Transverse colon (tissue), 4 donors: ENCODE measurements around the gene SEMA6B. TPM values are rescaled to one million over a fixed set of nuclear protein-coding genes. Genes with fewer than 3 reads are reported as not detected.

Source experiments
- DNase-seq: peaks from one replicate; pipeline ENCODE4 v3.0.0-alpha.2; 2019
- H3K27ac ChIP-seq, 4 donors: fragments of 200-600 bp; sonication (generic); 2 replicates each; pipeline ENCODE4 v1.5.1; 2016 to 2018; ENCODE audit warnings: inconsistent platforms in 4 of 4
- H3K27me3 ChIP-seq: fragments of 200-600 bp; sonication (generic); 2 replicates; pipeline ENCODE4 v1.5.1; 2017; ENCODE audit warnings: inconsistent platforms
- H3K36me3 ChIP-seq, 4 donors: fragments of 200-600 bp; sonication (generic); 2 replicates each; pipeline ENCODE4 v1.5.1; 2017 to 2019; ENCODE audit warnings: inconsistent platforms in 4 of 4
- H3K4me1 ChIP-seq, 4 donors: fragments of 200-600 bp; sonication (generic); 2 replicates each; pipeline ENCODE4 v1.5.1; 2017 to 2020; ENCODE audit warnings: inconsistent platforms in 4 of 4
- H3K4me3 ChIP-seq, 4 donors: fragments of 200-600 bp; sonication (generic); 1 replicate in 1 of 4; 2 replicates in 3 of 4; pipeline versions ENCODE4 v1.5.1 to v1.6.1; 2017 to 2019; ENCODE audit warnings: inconsistent platforms in 4 of 4
- H3K9me3 ChIP-seq, 2 donors: fragments of 200-600 bp; sonication (generic); 2 replicates each; pipeline ENCODE4 v1.5.1; 2017 to 2019; ENCODE audit warnings: inconsistent platforms in 2 of 2
- CTCF ChIP-seq, 5 experiments: fragments of 200-600 bp in 3 of 5; fragments of 450-650 bp in 2 of 5; sonication (generic) in 3 of 5; IDR thresholded peaks; 1 replicate in 2 of 5; 2 replicates in 3 of 5; pipeline ENCODE4 v1.5.1; 2016 to 2017; ENCODE audit warnings: antibody characterized with exemption in 5 of 5, inconsistent platforms in 3 of 5, mild to moderate bottlenecking in 2 of 5, moderate library complexity in 1 of 5
- EP300 ChIP-seq: sonication (generic); formaldehyde crosslinking; IDR thresholded peaks from one replicate; pipeline ENCODE4 v1.6.1; 2017; ENCODE audit warnings: antibody characterized with exemption, low read depth
- POLR2A ChIP-seq: fragments of 450-650 bp; IDR thresholded peaks from one replicate; pipeline ENCODE4 v1.6.1; 2016; ENCODE audit warnings: antibody characterized with exemption, mild to moderate bottlenecking, moderate library complexity
- POLR2AphosphoS5 ChIP-seq, 3 donors: sonication (generic); formaldehyde crosslinking; IDR thresholded peaks; one replicate each; pipeline ENCODE4 v1.6.1; 2016; ENCODE audit warnings: antibody characterized with exemption in 3 of 3
- WGBS, 2 donors: methylation state at CpG; one replicate each; pipeline ENCODE4 v1.1.5; 2018; ENCODE audit warnings: low coverage in 1 of 2; 5-methylcytosine and 5-hydroxymethylcytosine counted together
- in situ Hi-C, 4 donors: fragments of 200-750 bp; cut with MboI; loops; one replicate each; pipeline versions ENCODE4 v1.15.0 to v1.15.1; 2017; ENCODE audit warnings: low sequenced_read_pairs in 3 of 4, low pct_ligation_motif_present in 1 of 4, low pct_unique_long_range_greater_than_20kb in 1 of 4
- intact Hi-C: fragments of 100-400 bp; cut with DNase I; formaldehyde crosslinking; loops from one replicate; pipeline ENCODE4 v1.15.1; 2023; ENCODE audit warnings: low total_unique reads
- total RNA-seq, 4 donors: library from RNA; depleted of rRNA; stranded (reverse); fragments of >200 nt; gene quantifications; one replicate each; pipeline ENCODE4 v1.1.0, GENCODE V29; 2016

The SEMA6B gene
- total RNA-seq, 4 donors from 2014 or later: 1.00 to 4.1 (median 1.7) TPM

GRCh38 chr19:4498694-4499093 is 60.8 kb downstream of the SEMA6B start:
- 93% methylated on average over 12 of the region's 12 CpGs; no CpG with 5 or more reads in 1 of the 2 donors for WGBS, 2 donors
- TF ChIP-seq CTCF (IDR thresholded peaks at IDR 0.05) (no peak), POLR2A (no peak), POLR2AphosphoS5 (IDR thresholded peaks at IDR 0.05) (no peak), EP300 (no peak)
- Histone ChIP-seq H3K9me3 (no peaks in the 10 kb centered on the region), H3K4me3 (no peak overlapping the region), H3K4me1 (no peaks in the 10 kb centered on the region), H3K27ac (no peak overlapping the region), H3K36me3 (peaks cover 0 to 29% (median 3%) of the 10 kb centered on the region in 4 donors), H3K27me3 (no peaks in the 10 kb centered on the region)
- in situ Hi-C loops: no loop called here
- intact Hi-C loops: no loop called here
- no peak for DNase-seq

- peaks cover 0 to 34% (median 5%) of the 10 kb centered on the region in 4 donors for H3K36me3 ChIP-seq
Observed at GRCh38 chr19:4497770-4498389, 61.6 kb downstream of the SEMA6B start.

GRCh38 chr19:4496304-4496703 is 63.2 kb downstream of the SEMA6B start:
- H3K27me3 ChIP-seq: no peaks in the 10 kb centered on the region
- intact Hi-C loops: no loop called here
- peaks cover 0 to 40% (median 8%) of the 10 kb centered on the region in 4 donors for H3K36me3 ChIP-seq
- WGBS, 2 donors: 94% methylated on average over 17 of the region's 18 CpGs; no CpG with 5 or more reads in 1 of the 2 donors
- no peaks in the 10 kb centered on the region for H3K4me1 ChIP-seq
- DNase-seq: no peak
- in situ Hi-C loops: no loop called here
- no peak overlapping the region for H3K4me3 ChIP-seq
- no peaks in the 10 kb centered on the region for H3K9me3 ChIP-seq
- no peak overlapping the region for H3K27ac ChIP-seq
- TF ChIP-seq POLR2AphosphoS5 (IDR thresholded peaks at IDR 0.05): no peak
- TF ChIP-seq EP300: no peak
- TF ChIP-seq CTCF (IDR thresholded peaks at IDR 0.05): no peak

More at GRCh38 chr19:4497770-4498389, 61.6 kb downstream of the SEMA6B start:
- DNase-seq: no peak
- H3K27ac ChIP-seq: no peak overlapping the region
- H3K4me1 ChIP-seq: no peaks in the 10 kb centered on the region
- TF ChIP-seq CTCF (IDR thresholded peaks at IDR 0.05) (no peak), POLR2AphosphoS5 (IDR thresholded peaks at IDR 0.05) (no peak), POLR2A (no peak)
- H3K9me3 ChIP-seq: no peaks in the 10 kb centered on the region
- H3K27me3 ChIP-seq: no peaks in the 10 kb centered on the region
- intact Hi-C loops: no loop called here
- WGBS, 2 donors: 92% methylated on average over 25 of the region's 25 CpGs; no CpG with 5 or more reads in 1 of the 2 donors
- no peak overlapping the region for H3K4me3 ChIP-seq
- in situ Hi-C loops: no loop called here

GRCh38 chr19:4495471-4495870 is 64.0 kb downstream of the SEMA6B start:
- no peak overlapping the region for H3K27ac ChIP-seq
- intact Hi-C loops (no loop called here), in situ Hi-C loops (no loop called here)
- H3K4me3 ChIP-seq: no peak overlapping the region
- DNase-seq: no peak
- peaks cover 0 to 41% (median 9%) of the 10 kb centered on the region in 4 donors for H3K36me3 ChIP-seq
- TF ChIP-seq POLR2A (no peak), POLR2AphosphoS5 (IDR thresholded peaks at IDR 0.05) (no peak), EP300 (no peak), CTCF (IDR thresholded peaks at IDR 0.05) (peak in 3 of 5 experiments; percentile 14 to 37 (median 24))
- no peaks in the 10 kb centered on the region for H3K4me1 ChIP-seq
- no peaks in the 10 kb centered on the region for H3K9me3 ChIP-seq
- 72 to 100% methylated on average over 3 to 12 of the region's 12 CpGs for WGBS, 2 donors
- no peaks in the 10 kb centered on the region for H3K27me3 ChIP-seq
